ENCODE data around the gene AGTRAP.

AGTRAP gene

DNA sequence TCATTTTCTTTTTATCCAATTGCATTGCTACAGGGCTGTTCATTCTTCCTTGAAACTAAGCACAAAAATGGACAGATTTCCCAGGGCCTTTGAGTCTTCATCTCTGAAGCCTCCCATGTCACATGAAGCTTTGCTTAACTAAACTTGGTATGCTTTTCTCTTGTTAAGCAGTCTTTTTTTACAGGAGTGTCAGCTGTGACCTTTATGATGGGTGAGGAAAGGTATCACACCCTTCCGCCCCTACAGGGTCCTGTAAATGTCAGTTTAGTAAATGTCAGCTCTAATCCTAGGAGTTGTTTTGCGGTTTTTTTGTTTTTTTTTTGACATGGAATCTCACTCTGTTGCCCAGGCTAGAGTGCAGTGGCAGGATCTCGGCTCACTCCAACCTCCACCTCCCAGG lies 2.6 kb upstream of the AGTRAP start:
- DNase-seq (ENCODE audit: low spot score), result no peak

DNA sequence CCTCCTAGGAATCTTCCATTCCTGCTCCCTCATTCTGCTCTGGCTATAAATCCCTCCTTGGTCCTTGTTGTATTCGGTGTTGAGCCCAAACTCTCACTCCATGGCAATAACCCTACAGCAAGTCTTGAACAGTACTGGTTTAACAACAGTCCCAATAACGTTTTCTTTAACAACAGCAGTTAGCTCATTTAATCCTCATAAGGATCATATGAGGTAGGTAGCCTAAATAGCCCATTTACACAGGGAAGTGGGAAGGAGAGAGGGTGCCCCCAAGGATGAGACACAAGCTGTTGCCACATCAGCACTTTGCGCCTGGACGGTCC lies 444 bp upstream of the AGTRAP start:
- no peak for DNase-seq (ENCODE audit: low spot score)

DNA sequence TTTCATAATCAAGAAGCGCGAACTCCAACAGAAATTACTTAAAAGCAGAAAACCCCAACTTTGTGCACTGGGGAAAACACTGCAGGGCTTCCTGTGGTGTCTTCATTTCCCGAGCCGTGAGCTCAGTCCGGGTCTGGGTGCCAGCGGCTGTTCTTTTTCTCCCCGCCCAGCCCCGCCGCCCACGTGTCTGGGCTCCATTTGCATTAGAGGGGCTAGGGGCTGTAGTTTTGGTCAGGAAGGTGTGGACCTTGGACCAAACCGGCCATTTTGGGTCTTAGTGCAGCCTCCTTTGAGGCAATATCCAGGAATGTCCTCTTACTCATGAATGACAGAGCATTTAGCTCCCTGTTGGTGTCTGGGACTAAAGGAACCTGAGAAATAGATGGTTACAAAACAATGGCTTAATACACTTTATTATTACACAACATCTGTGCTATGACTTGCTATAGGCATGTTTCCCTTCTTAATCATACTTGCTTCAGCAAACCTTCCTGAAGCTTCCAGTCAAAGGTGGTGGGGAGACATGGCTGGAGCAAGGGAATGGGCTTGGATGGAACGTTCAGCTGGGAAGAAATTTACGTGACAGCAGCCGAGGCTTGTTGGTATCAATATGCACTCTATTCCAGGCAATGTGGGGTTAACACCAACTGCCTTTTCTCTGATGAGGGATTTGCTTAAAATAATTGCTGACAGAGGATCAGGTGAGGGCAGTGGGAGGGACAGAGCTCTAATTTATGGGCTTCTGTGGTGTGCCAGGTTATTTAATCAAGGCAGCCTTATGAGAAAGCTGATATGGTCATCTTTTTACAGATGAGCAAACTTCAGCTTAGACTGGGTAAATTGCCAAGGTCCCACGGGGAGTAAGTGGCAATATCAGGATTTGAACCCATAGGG lies 1.1 kb downstream of the AGTRAP start:
- DNase-seq (ENCODE audit: low spot score), result no peak

DNA sequence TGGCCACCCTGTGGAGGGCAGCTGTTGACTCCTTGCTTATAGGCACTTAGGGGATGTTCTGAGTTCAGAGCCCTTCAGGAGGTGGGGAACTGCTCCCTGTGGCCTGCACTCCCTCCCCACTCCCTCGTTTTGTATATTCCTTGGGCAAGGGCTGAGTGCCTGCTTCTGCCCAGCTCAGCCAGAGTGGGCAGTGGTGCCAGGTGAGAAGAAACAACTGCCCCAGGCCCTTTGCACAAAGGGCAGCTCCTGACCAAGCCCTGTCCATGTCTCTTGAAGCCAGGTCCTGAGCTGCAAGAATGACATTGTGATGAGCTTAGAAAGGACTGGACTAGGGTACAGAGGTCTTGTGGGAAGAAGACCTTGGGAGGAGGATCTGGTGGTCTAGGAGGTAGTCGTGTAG lies 2.2 kb downstream of the AGTRAP start:
- no peak for DNase-seq (ENCODE audit: low spot score)

DNA sequence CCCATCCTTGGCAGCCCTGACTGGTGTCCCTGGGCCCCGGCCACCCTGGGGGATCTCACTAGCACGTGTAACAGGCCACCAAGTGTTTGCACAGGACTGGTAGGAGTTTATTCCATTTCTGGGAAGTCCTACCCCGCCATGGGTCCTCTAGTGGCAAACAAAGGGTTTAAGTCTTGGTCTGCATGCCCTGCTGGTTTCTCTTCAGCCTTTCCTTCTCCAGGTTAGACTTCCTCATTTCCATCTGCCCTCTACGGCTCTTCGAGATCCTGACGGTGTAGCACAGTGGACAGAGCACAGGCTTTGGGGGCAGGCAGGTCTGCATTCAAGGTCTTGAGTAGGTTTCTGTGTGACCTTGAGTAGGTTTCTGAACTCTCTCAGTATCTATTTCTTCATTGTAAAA lies 2.8 kb downstream of the AGTRAP start:
- no peak for DNase-seq (ENCODE audit: low spot score)

DNA sequence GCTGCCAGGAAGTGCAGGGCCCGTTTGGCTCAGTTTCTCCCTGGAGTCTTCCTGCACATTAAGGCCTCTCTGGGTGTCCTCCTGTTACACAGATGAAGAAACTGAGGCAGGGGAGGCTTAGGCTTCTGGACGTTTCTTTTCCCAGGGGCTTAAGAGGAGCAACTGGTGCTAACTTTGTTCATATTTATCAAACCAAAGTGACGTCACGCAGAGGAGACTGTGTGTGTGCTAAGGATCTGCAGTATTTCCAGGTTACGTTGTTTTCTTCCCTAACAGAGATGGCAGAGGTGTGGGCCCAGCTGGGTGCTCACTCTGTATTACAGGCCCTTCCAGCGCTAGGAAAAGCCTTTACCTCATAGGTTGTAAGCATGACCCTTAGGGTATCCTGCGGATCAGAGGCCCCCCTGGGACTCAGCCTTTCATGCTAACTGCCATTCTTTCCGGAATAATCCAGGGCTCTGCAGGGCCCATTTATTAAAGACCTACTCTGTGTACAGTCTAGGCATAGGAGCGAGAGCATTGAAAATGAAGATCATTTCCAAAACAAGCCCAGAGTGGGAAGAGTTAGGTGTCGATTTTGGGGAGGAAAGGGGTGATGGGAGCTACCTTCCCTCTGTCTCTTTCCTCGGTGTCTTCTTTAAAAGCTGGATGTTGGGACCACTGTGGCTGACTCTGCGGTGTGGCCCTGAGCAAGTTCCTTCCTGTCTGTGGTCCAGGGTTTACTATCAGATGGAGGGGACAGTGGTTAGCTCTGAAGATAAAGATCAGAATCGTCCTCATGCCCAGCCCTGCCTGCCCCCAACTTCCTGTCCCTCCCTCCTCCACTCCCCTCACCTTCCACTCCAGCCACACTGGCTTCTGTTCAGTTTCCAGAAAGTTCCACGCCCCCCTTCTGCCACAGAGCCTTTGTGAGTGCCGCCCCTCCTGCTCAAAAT lies 4.6 kb downstream of the AGTRAP start:
- DNase-seq (ENCODE audit: low spot score), result no peak

DNA sequence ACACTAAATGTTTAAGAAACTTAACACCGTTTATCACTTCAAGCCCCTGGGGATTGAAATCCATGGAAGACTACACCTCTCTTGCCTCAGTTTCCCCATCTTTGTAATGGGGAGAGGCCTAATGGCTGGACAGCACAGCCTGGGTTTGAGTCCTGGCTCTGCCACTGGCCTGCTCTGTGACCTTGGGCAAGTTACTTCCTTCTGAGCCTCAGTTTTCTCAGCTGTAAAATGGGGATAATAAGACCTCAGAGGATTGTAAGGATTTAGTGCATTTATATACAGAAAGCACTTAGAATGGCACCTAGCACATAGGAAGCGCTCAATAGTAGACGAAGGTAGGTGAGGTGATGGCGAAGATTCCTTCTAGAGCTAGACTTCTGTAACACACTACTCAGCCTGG lies 5.5 kb downstream of the AGTRAP start:
- no peak for DNase-seq (ENCODE audit: low spot score)

DNA sequence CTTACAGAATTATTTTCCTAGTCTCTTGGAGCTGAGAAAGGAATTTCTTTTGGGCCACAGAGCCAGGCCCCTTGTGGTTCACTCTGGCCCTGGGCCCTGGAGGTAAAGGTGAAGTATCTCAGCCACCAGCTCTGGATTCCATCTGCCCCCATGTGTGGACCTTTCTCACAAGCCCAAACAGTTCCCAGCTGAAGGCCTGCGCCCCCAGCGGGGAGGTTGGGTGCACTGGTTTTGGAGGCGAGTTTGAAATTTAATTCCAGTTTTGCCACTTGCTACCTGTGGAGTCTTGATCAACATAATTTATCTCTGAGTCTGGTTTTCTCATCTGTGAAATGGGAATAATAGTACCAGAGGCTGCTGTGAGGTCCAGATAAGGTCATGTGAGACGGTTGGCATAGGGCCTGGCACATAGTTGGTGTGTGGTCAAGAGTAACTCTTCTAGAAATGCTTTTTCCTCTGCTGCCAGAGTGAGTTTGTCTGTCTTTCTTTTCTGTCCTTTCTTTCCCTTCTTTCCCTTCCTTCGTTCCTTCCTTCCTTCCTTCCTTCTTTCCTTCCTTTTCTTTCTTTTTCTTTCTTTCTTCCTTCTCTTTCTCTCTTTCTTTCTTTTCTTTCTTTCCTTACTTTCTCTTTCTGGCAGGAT lies 6.1 kb downstream of the AGTRAP start:
- DNase-seq (ENCODE audit: low spot score), result no peak

DNA sequence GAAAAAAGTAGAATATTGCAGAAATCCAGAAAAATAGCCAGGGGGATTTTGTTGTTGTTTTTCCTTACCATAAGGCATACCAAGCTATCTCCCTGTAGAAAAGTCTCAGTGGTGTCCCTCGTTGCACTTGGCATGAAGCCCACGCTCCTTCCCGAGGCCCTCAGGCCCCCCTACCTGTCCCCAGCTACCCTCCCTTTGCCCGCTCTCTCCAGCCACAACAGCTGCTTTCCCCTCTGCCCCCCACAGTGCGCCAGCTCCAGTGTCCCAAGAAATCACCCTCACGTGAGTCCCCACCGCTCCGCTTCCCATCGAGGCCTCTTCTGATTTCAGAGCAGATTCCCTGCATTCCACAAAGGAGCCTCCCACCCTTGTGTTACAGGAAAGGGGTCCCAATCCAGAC lies 8.4 kb downstream of the AGTRAP start:
- DNase-seq (ENCODE audit: low spot score), result no peak

DNA sequence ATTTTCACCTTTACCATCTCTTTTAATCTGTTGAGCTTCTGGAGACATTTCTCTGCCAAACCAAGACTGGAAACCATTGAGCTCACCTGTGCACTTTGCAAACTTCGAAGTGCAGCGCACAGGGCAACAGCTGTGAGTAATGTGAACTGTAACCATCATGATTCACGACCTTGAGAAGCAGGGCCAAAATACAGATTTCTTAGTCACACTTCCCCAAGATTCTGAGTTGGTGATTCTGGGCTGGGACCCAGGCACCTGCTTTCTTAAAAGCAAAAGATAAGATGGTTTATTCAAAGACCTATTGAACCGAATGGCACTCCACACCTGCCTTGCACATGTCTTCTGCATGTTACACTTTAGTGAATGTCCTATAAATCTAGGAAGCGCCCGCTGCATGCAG lies 10.2 kb downstream of the AGTRAP start:
- DNase-seq (ENCODE audit: low spot score), result no peak

DNA sequence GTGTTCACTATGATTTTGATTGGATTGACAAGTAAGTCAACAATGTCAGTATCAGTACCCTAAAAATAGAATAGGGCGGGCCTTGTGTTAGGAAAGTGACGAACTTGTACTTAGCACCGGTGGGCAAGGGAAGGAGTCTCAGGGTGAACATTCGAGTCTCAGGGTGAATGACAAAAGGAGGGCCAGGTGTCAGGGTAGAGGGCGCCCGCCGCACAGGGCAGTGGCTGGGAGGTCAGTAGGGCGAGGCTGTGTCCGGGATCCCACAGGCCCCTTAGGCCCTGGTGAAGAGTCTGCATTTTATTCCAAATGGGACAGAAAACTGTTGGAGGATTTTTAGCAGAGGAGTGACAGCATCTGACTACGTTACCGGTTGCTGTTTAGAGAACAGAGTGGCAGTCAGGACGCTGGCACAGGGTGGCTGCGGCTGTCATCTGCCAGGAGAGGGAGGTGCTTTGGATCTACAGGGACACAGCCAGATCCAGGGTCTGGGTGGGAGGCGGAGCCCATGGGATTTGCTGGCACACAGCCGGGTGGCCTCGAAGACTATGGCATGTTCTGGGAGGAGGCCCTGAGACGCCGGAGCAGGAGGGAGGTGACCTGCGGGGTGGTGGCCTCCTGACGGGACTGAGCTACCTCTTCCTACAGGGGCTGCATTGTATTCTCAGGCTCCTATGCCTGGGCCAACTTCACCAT lies 11.0 kb downstream of the AGTRAP start:
- DNase-seq (ENCODE audit: low spot score), result no peak

DNA sequence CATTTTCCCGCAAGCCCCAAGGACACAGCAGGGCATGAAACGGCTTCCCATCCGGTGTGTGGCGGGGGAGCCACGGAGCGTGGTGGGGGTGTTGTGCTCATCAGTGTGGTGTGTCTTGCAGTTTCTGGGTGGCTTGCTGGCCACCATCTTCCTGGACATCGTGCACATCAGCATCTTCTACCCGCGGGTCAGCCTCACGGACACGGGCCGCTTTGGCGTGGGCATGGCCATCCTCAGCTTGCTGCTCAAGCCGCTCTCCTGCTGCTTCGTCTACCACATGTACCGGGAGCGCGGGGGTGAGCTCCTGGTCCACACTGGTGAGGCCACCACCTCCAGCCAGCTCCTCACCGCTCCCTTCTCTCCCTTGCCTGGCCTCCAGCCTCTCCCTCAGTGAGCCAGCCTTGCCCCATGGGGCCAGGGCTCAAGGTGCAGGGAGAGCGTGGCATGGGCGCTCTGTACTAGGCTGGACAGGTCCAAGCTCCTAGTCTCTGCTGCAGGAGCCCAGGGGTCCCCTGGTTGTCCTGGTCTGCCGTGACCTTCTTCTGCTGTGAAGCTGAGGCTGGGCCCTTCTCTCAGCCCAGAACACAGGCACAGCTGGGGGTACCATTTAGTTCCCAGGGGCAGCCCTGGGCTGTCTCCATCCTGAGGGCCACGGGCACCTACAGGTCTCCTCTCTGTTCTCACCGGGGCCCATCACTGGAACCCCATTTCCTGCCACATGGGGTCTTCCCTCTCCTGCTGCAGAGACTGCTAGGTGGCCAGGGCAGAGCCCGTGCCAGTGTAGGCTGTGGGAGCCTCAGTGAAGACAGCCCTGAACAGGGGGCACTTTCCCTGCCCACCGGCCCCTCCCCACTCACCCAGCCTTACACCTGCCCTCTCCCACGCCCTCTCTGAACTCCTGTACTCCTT lies 12.6 kb downstream of the AGTRAP start:
- no peak for DNase-seq (ENCODE audit: low spot score)

DNA sequence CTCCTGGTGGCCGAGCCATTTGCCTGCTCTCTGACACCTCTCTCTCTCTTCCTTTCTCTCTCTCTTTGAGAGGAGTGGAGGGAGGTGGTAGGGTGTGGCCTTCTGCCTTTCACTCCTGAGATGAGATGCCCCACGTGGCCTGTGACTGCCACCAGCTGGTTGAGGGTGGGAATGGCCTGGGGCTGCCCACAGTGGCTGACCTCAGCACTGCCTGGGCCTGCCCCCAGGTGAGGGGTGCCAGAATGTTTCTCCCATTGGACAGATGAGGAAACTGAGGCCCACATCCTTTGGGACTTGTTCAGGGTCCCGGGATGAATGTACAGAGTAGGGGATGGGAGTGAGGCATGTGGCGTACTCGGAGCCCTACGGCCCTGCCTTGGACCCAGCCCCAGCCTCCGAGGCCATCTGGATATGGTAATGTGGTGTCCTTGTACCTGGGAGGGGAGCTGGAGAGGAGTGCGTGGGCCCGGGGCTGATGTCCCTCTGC lies 13.3 kb downstream of the AGTRAP start:
- no peak for DNase-seq (ENCODE audit: low spot score)

DNA sequence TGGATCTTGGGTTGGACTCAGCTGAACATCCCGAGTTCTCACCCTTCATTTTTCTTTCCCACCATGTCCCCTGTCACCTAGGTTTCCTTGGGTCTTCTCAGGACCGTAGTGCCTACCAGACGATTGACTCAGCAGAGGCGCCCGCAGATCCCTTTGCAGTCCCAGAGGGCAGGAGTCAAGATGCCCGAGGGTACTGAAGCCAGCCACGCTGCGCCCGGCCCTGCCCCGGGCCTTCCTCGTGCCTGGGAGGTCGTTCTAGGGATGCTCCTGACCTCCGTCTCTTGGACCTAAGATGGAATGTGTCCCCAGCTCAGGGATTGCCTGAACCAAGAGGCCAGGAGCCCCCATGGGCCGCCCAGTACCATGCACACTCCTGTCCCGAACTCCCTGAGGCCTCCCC lies 14.1 kb downstream of the AGTRAP start:
- no peak for DNase-seq (ENCODE audit: low spot score)

DNA sequence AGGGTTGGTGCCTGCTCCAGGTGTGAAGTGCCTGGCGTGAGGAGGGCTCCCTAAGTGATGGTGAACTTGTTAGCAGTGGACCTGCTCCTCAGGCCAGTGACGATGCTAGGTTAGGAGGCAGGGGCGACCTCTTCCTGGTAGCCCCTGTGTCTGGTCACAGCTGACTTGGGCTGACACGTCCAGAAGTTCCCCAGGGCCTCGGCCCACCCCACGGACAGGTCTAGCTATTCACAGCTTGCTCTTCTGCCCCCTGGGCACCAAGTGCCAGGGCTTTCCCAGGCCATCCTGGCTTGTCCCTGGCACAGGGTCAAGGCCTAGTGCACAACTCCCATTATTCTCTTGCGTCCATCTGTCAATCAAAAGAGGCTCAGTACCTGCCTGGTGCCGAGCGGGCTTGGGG lies 15.2 kb downstream of the AGTRAP start:
- DNase-seq (ENCODE audit: low spot score), result no peak

DNA sequence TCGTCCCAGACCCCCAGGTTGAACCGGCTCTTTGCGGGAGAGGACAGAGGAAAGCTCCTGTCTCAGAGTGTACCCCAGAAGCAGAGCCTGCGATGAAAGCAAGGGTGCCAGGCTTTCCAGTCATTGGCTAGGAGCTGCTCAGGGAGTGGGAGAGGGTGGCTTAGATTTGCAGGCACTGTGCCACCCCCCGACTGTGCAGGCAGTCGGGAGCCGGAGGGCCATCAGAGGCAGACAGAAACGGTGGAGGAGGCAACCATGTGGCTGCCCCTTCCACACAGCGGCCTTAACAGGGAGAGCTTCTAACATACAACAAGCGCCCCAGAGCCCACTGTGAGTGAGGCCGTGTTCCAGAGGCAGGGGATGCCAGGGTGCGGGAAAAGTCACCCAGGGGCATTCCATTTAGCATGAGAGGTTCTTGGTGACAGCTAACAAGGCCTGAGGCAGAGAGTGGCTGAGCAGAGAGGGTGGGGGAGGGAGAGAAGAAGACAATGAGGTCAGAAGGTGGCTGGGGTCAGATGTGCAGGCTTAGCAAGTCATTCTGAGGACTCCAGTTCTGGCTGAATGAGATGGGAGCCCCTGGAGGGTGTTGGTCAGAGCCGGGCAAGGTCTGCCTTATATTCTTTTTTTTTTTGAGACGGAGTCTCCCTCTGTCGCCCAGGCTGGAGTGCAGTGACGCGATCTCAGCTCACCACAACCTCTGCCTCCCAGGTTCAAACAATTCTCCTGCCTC lies 16.6 kb downstream of the AGTRAP start:
- no peak for DNase-seq (ENCODE audit: low spot score)

DNA sequence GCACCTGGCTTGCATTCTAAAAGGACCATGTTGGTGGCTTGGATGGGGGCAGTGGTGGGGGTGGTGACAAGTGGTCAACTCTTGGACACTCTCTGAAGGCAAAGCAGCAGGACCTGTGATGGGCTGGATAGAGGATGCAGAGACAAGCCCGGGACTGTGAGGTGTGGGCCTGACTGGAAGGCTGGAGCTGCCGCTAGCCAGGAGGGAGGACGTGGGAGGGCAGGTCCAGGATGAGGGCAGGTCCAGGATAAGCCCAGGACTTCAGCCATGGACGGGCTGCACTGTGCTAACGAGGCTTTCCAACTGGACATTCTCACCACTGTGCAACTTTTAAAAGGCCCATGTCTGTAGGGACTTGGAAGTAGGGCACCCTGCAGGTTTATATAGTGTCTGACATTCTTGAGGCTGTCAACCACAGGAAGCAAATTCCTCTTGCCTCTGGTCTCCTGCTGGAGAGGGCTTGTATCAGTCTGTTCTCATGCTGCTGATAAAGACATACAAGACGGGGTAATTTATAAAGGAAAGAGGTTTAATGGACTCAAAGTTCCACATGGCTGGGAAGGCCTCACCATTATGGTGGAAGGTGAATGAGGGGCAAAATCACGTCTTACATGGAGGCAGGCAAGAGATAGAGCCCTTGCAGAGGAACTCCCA lies 17.7 kb downstream of the AGTRAP start:
- DNase-seq (ENCODE audit: low spot score), result no peak

DNA sequence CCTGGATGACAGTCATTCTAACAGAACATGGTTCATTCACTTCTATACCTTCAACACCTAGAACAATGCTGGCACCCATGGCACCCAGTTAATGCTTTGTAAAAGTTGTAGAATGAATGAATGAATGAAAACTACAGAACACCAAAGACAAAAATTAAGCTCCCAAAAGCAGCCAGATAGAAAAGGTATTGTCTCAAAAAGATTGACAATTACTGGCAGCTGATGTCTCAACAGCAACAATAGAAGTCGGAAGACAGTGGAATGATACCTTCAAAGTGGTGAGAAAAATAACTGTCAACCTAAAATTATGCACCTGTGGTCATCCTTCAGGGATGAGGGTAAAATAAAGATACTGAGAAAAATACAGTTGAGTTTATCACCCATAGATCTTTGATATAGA lies 21.1 kb downstream of the AGTRAP start:
- DNase-seq (ENCODE audit: low spot score), result no peak

DNA sequence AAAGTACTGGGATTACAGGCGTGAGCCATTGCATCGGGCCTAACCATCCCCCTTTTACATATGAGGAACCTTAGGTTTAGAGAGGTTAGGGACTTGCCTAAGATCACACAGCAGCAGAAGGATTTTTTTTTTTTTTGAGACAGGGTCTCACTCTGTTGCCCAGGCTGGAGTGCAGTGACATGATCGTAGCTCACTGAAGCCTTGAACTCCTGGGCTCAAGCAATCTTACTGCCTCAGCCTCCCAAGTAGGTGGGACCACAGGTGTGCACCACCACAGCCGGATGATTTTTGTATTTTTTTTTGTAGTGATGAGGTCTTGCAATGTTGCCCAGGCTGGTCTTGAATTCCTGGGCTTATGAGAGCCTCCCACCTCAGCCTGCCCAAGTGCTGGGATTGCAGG lies 23.9 kb downstream of the AGTRAP start:
- DNase-seq (ENCODE audit: low spot score), result no peak

Data from SK-N-DZ (cell line).